Measurements from ENCODE around the gene BTBD9. TPM values are rescaled to one million over a fixed set of nuclear protein-coding genes. Genes with fewer than 3 reads are reported as not detected.

Gene BTBD9
- total and polyA plus RNA-seq, 4 donors, result 8.7 to 73.9 (median 28.3) TPM

GRCh38 chr6:38503032-38503773, 136.5 kb downstream of the BTBD9 start:
- Histone ChIP-seq H3K4me3 (no peak overlapping the region), H3K36me3 (ENCODE audit: control insufficient read depth in 4 of 4, insufficient read depth in 4 of 4, low read length in 4 of 4) (no peaks in the 10 kb centered on the region), H3K27ac (ENCODE audit: low read depth in 1 of 2, low read length in 1 of 2) (no peak overlapping the region), H3K9ac (ENCODE audit: insufficient read depth in 1 of 2, low read length in 2 of 2) (no peak overlapping the region), H3K27me3 (ENCODE audit: control insufficient read depth in 3 of 3, insufficient read depth in 3 of 3, low read length in 2 of 3) (no peaks in the 10 kb centered on the region), H3K4me1 (ENCODE audit: control insufficient read depth in 5 of 5, insufficient read depth in 5 of 5, low read length in 5 of 5) (peaks cover 0 to 16% (median 6%) of the 10 kb centered on the region in 5 donors), H3K9me3 (ENCODE audit: control insufficient read depth in 4 of 4, insufficient read depth in 3 of 4, low read length in 3 of 4) (no peaks in the 10 kb centered on the region)
- TF ChIP-seq CTCF (IDR thresholded peaks at IDR 0.05; ENCODE audit: control extremely low read depth, extremely low read depth), result no peak
- DNase-seq (peak in 1 of 3 donors; percentile 34), ATAC-seq (ENCODE audit: insufficient read depth, low FRiP score) (no peak)
- WGBS, 2 donors, result 89 to 93% methylated on average over 5 of the region's 5 CpGs

- no peaks in the 10 kb centered on the region for H3K9me3 ChIP-seq (ENCODE audit: control insufficient read depth in 4 of 4, insufficient read depth in 3 of 4, low read length in 3 of 4)
- H3K36me3 ChIP-seq (ENCODE audit: control insufficient read depth in 4 of 4, insufficient read depth in 4 of 4, low read length in 4 of 4), result no peaks in the 10 kb centered on the region
- 92 to 95% methylated on average over 4 of the region's 4 CpGs for WGBS, 2 donors
- no peak overlapping the region for H3K27ac ChIP-seq (ENCODE audit: low read depth in 1 of 2, low read length in 1 of 2)
- TF ChIP-seq CTCF (IDR thresholded peaks at IDR 0.05; ENCODE audit: control extremely low read depth, extremely low read depth), result no peak
- ATAC-seq (ENCODE audit: insufficient read depth, low FRiP score), result no peak
- peaks cover 0 to 16% (median 6%) of the 10 kb centered on the region in 5 donors for H3K4me1 ChIP-seq (ENCODE audit: control insufficient read depth in 5 of 5, insufficient read depth in 5 of 5, low read length in 5 of 5)
- no peaks in the 10 kb centered on the region for H3K27me3 ChIP-seq (ENCODE audit: control insufficient read depth in 3 of 3, insufficient read depth in 3 of 3, low read length in 2 of 3)
- DNase-seq, result no peak
- no peak overlapping the region for H3K4me3 ChIP-seq
- no peak overlapping the region for H3K9ac ChIP-seq (ENCODE audit: insufficient read depth in 1 of 2, low read length in 2 of 2)
These were observed 137.3 kb downstream of the BTBD9 start for GRCh38 chr6:38502423-38502822.

- H3K27me3 ChIP-seq (ENCODE audit: control insufficient read depth in 3 of 3, insufficient read depth in 3 of 3, low read length in 2 of 3), result no peaks in the 10 kb centered on the region
- 57 to 100% methylated on average over 1 of the region's 1 CpG for WGBS, 2 donors
- H3K9me3 ChIP-seq (ENCODE audit: control insufficient read depth in 4 of 4, insufficient read depth in 3 of 4, low read length in 3 of 4), result no peaks in the 10 kb centered on the region
- DNase-seq (no peak), ATAC-seq (ENCODE audit: insufficient read depth, low FRiP score) (no peak)
- H3K27ac ChIP-seq (ENCODE audit: low read depth in 1 of 2, low read length in 1 of 2), result no peak overlapping the region
- H3K36me3 ChIP-seq (ENCODE audit: control insufficient read depth in 4 of 4, insufficient read depth in 4 of 4, low read length in 4 of 4), result no peaks in the 10 kb centered on the region
- H3K4me1 ChIP-seq (ENCODE audit: control insufficient read depth in 5 of 5, insufficient read depth in 5 of 5, low read length in 5 of 5), result peaks cover 0 to 16% (median 6%) of the 10 kb centered on the region in 5 donors
- TF ChIP-seq CTCF (IDR thresholded peaks at IDR 0.05; ENCODE audit: control extremely low read depth, extremely low read depth), result no peak
- no peak overlapping the region for H3K4me3 ChIP-seq
- H3K9ac ChIP-seq (ENCODE audit: insufficient read depth in 1 of 2, low read length in 2 of 2), result no peak overlapping the region
These were observed 137.8 kb downstream of the BTBD9 start for GRCh38 chr6:38501931-38502330.
